ENCODE data around the gene CACNA1A. TPM values are rescaled to one million over a fixed set of nuclear protein-coding genes. Genes with fewer than 3 reads are reported as not detected.

CACNA1A gene
- total RNA-seq, 1 donor from 2014 or later = 0.47 TPM

GRCh38 chr19:13400296-13400695, 106.0 kb downstream of the CACNA1A start:
- H3K4me3 Mint-ChIP-seq = no peak overlapping the region
- no peaks in the 10 kb centered on the region for H3K9me3 Mint-ChIP-seq
- intact Hi-C loops (cut with micrococcal nuclease) = no loop called here
- DNase-seq (ENCODE audit: low spot score) = no peak
- H3K4me1 Mint-ChIP-seq (ENCODE audit: low read depth) = no peaks in the 10 kb centered on the region
- no peak overlapping the region for H3K27ac Mint-ChIP-seq
- H3K36me3 Mint-ChIP-seq (ENCODE audit: low read depth) = no peaks in the 10 kb centered on the region
- H3K27me3 Mint-ChIP-seq (ENCODE audit: insufficient read depth) = no peaks in the 10 kb centered on the region

GRCh38 chr19:13399746-13400145, 106.5 kb downstream of the CACNA1A start:
- H3K27me3 Mint-ChIP-seq (ENCODE audit: insufficient read depth) = no peaks in the 10 kb centered on the region
- intact Hi-C loops (cut with micrococcal nuclease) = no loop called here

GRCh38 chr19:13398780-13399726, 107.2 kb downstream of the CACNA1A start:
- no peaks in the 10 kb centered on the region for H3K9me3 Mint-ChIP-seq
- H3K4me1 Mint-ChIP-seq (ENCODE audit: low read depth) = no peaks in the 10 kb centered on the region
- intact Hi-C loops (cut with micrococcal nuclease) = no loop called here
- no peak overlapping the region for H3K27ac Mint-ChIP-seq
- H3K36me3 Mint-ChIP-seq (ENCODE audit: low read depth) = no peaks in the 10 kb centered on the region
- DNase-seq (ENCODE audit: low spot score) = no peak
- no peak overlapping the region for H3K4me3 Mint-ChIP-seq
- no peaks in the 10 kb centered on the region for H3K27me3 Mint-ChIP-seq (ENCODE audit: insufficient read depth)

More at GRCh38 chr19:13399746-13400145, 106.5 kb downstream of the CACNA1A start:
- H3K4me3 Mint-ChIP-seq = no peak overlapping the region
- H3K4me1 Mint-ChIP-seq (ENCODE audit: low read depth) = no peaks in the 10 kb centered on the region
- H3K27ac Mint-ChIP-seq = no peak overlapping the region
- no peaks in the 10 kb centered on the region for H3K36me3 Mint-ChIP-seq (ENCODE audit: low read depth)
- no peaks in the 10 kb centered on the region for H3K9me3 Mint-ChIP-seq
- DNase-seq (ENCODE audit: low spot score) = no peak

GRCh38 chr19:13398182-13398581, 108.1 kb downstream of the CACNA1A start:
- no peak for DNase-seq (ENCODE audit: low spot score)
- H3K27ac Mint-ChIP-seq = no peak overlapping the region
- no peak overlapping the region for H3K4me3 Mint-ChIP-seq
- H3K27me3 Mint-ChIP-seq (ENCODE audit: insufficient read depth) = no peaks in the 10 kb centered on the region
- H3K4me1 Mint-ChIP-seq (ENCODE audit: low read depth) = no peaks in the 10 kb centered on the region
- H3K9me3 Mint-ChIP-seq = no peaks in the 10 kb centered on the region
- no peaks in the 10 kb centered on the region for H3K36me3 Mint-ChIP-seq (ENCODE audit: low read depth)
- intact Hi-C loops (cut with micrococcal nuclease) = no loop called here

- H3K4me1 Mint-ChIP-seq (ENCODE audit: low read depth) = no peaks in the 10 kb centered on the region
- H3K36me3 Mint-ChIP-seq (ENCODE audit: low read depth) = no peaks in the 10 kb centered on the region
- H3K9me3 Mint-ChIP-seq = no peaks in the 10 kb centered on the region
- H3K27ac Mint-ChIP-seq = no peak overlapping the region
- no peaks in the 10 kb centered on the region for H3K27me3 Mint-ChIP-seq (ENCODE audit: insufficient read depth)
- intact Hi-C loops (cut with micrococcal nuclease) = no loop called here
- DNase-seq (ENCODE audit: low spot score) = no peak
- H3K4me3 Mint-ChIP-seq = no peak overlapping the region
Observed at GRCh38 chr19:13396250-13397080, 109.8 kb downstream of the CACNA1A start.

GRCh38 chr19:13382633-13382938, 123.7 kb downstream of the CACNA1A start:
- no peak for DNase-seq (ENCODE audit: low spot score)
- Mint-ChIP-seq H3K27ac (no peak overlapping the region), H3K4me3 (no peak overlapping the region), H3K27me3 (ENCODE audit: insufficient read depth) (peaks cover 2% of the 10 kb centered on the region), H3K4me1 (ENCODE audit: low read depth) (no peaks in the 10 kb centered on the region), H3K9me3 (no peaks in the 10 kb centered on the region), H3K36me3 (ENCODE audit: low read depth) (no peaks in the 10 kb centered on the region)
- intact Hi-C loops (cut with micrococcal nuclease) = no loop called here

GRCh38 chr19:13381827-13382632, 124.2 kb downstream of the CACNA1A start:
- H3K36me3 Mint-ChIP-seq (ENCODE audit: low read depth) = no peaks in the 10 kb centered on the region
- intact Hi-C loops (cut with micrococcal nuclease) = no loop called here
- no peaks in the 10 kb centered on the region for H3K4me1 Mint-ChIP-seq (ENCODE audit: low read depth)
- H3K9me3 Mint-ChIP-seq = no peaks in the 10 kb centered on the region
- DNase-seq (ENCODE audit: low spot score) = no peak
- peaks cover 2% of the 10 kb centered on the region for H3K27me3 Mint-ChIP-seq (ENCODE audit: insufficient read depth)
- H3K27ac Mint-ChIP-seq = no peak overlapping the region
- no peak overlapping the region for H3K4me3 Mint-ChIP-seq

GRCh38 chr19:13376537-13376936, 129.7 kb downstream of the CACNA1A start:
- Mint-ChIP-seq H3K4me3 (no peak overlapping the region), H3K27ac (no peak overlapping the region), H3K27me3 (ENCODE audit: insufficient read depth) (no peaks in the 10 kb centered on the region), H3K36me3 (ENCODE audit: low read depth) (no peaks in the 10 kb centered on the region), H3K9me3 (no peaks in the 10 kb centered on the region), H3K4me1 (ENCODE audit: low read depth) (no peaks in the 10 kb centered on the region)
- DNase-seq (ENCODE audit: low spot score) = no peak
- intact Hi-C loops (cut with micrococcal nuclease) = no loop called here

- intact Hi-C loops (cut with micrococcal nuclease) = no loop called here
Observed at GRCh38 chr19:13373599-13373998, 132.7 kb downstream of the CACNA1A start.

GRCh38 chr19:13370948-13371347, 135.3 kb downstream of the CACNA1A start:
- Mint-ChIP-seq H3K4me3 (no peak overlapping the region), H3K4me1 (ENCODE audit: low read depth) (no peaks in the 10 kb centered on the region), H3K27ac (no peak overlapping the region), H3K9me3 (no peaks in the 10 kb centered on the region), H3K27me3 (ENCODE audit: insufficient read depth) (no peaks in the 10 kb centered on the region), H3K36me3 (ENCODE audit: low read depth) (no peaks in the 10 kb centered on the region)
- no peak for DNase-seq (ENCODE audit: low spot score)
- intact Hi-C loops (cut with micrococcal nuclease) = no loop called here

More at GRCh38 chr19:13373599-13373998, 132.7 kb downstream of the CACNA1A start:
- H3K36me3 Mint-ChIP-seq (ENCODE audit: low read depth) = no peaks in the 10 kb centered on the region
- no peaks in the 10 kb centered on the region for H3K9me3 Mint-ChIP-seq
- no peaks in the 10 kb centered on the region for H3K27me3 Mint-ChIP-seq (ENCODE audit: insufficient read depth)
- no peak overlapping the region for H3K27ac Mint-ChIP-seq
- DNase-seq (ENCODE audit: low spot score) = no peak
- H3K4me1 Mint-ChIP-seq (ENCODE audit: low read depth) = no peaks in the 10 kb centered on the region
- no peak overlapping the region for H3K4me3 Mint-ChIP-seq

GRCh38 chr19:13366529-13367143, 139.6 kb downstream of the CACNA1A start:
- Mint-ChIP-seq H3K27ac (no peak overlapping the region), H3K4me3 (no peak overlapping the region), H3K27me3 (ENCODE audit: insufficient read depth) (peaks cover 4% of the 10 kb centered on the region), H3K36me3 (ENCODE audit: low read depth) (no peaks in the 10 kb centered on the region), H3K4me1 (ENCODE audit: low read depth) (no peaks in the 10 kb centered on the region), H3K9me3 (no peaks in the 10 kb centered on the region)
- DNase-seq (ENCODE audit: low spot score) = no peak
- intact Hi-C loops (cut with micrococcal nuclease) = no loop called here

GRCh38 chr19:13363954-13364353, 142.3 kb downstream of the CACNA1A start:
- peaks cover 4% of the 10 kb centered on the region for H3K27me3 Mint-ChIP-seq (ENCODE audit: insufficient read depth)
- DNase-seq (ENCODE audit: low spot score) = no peak
- intact Hi-C loops (cut with micrococcal nuclease) = no loop called here
- H3K27ac Mint-ChIP-seq = no peak overlapping the region
- peaks cover 4% of the 10 kb centered on the region for H3K9me3 Mint-ChIP-seq
- no peak overlapping the region for H3K4me3 Mint-ChIP-seq
- H3K4me1 Mint-ChIP-seq (ENCODE audit: low read depth) = no peaks in the 10 kb centered on the region
- no peaks in the 10 kb centered on the region for H3K36me3 Mint-ChIP-seq (ENCODE audit: low read depth)
